ENCODE results near the gene RASGRF1. TPM values are rescaled to one million over a fixed set of nuclear protein-coding genes. Genes with fewer than 3 reads are reported as not detected.

Gene RASGRF1
- total and polyA plus RNA-seq, 9 of the 15 experiments (the other 6 are each of a cell fraction or from before 2014, with no cell fraction given), result 0.03 to 0.58 (median 0.06) TPM; not detected in 1

DNA sequence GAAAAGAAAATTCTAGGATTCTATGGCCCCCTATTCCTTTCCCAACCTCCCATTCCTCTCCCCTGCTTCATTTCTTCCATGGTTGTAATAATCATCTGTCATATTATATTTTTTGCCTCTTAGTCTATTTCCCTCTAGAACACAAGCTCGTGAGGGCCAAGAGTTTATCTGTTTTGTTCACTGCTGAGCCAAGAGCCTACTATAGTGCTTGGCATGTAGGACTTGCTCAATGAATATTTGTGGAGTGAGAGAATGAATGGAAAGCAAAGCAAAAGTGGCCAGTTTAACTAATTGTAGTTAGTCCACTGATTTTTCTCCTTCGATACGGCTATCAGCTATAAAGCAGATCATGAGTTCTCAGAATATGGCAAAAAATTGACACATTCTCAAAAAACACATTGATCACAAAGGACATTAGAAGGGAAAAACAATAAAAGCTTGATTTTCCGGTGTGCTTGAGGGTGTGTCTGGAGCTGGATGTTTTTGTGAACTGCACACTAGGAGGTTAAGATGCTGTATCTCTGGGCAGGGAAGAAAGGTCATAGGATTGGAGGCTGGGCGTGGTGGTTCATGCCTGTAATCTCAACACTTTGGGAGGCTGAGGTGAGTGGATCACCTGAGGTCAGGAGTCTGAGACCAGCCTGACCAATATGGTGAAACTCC, 120.8 kb downstream of the RASGRF1 start:
- H3K4me2 ChIP-seq (ENCODE audit: insufficient read depth, low read length), result no peak overlapping the region
- H3K27me3 ChIP-seq (ENCODE audit: control insufficient read depth in 2 of 2, insufficient read depth in 2 of 2, low read length in 2 of 2), result no peaks in the 10 kb centered on the region
- no peaks in the 10 kb centered on the region for H3K79me2 ChIP-seq (ENCODE audit: control insufficient read depth, insufficient read depth, low read length)
- no peaks in the 10 kb centered on the region for H3K9me1 ChIP-seq (ENCODE audit: control insufficient read depth, insufficient read depth, low read length)
- no peak overlapping the region for H3K9ac ChIP-seq (ENCODE audit: insufficient read depth in 1 of 2, low read depth in 2 of 2, low read length in 2 of 2)
- in situ Hi-C loops (cut with MboI) (no loop called here), intact Hi-C loops (cut with micrococcal nuclease) (no loop called here)
- ATAC-seq, result no peak
- TF ChIP-seq BRF1 (IDR thresholded peaks at IDR 0.05; ENCODE audit: borderline replicate concordance, extremely low read depth, insufficient read length), result no peak
- no peak for TF ChIP-seq RFX5 (IDR thresholded peaks at IDR 0.05; ENCODE audit: low read depth, low read length)
- TF ChIP-seq CBFB (CRISPR knock-in tag; IDR thresholded peaks at IDR 0.05), result no peak
- no peak for TF ChIP-seq FOSL1 (tag; conservative IDR thresholded peaks at IDR 0.05)
- TF ChIP-seq ZSCAN29 (IDR thresholded peaks at IDR 0.05), result no peak
- TF ChIP-seq ZNF316 (IDR thresholded peaks at IDR 0.05), result no peak
- TF ChIP-seq SMC3 (conservative IDR thresholded peaks at IDR 0.05; ENCODE audit: insufficient read depth, low read depth, low read length), result no peak
- TF ChIP-seq SMARCE1 (IDR thresholded peaks at IDR 0.05), result no peak
- TF ChIP-seq RBBP5 (IDR thresholded peaks at IDR 0.05; ENCODE audit: borderline replicate concordance, insufficient read depth, low read length, poor library complexity, severe bottlenecking), result no peak
- TF ChIP-seq, protein P1, sequence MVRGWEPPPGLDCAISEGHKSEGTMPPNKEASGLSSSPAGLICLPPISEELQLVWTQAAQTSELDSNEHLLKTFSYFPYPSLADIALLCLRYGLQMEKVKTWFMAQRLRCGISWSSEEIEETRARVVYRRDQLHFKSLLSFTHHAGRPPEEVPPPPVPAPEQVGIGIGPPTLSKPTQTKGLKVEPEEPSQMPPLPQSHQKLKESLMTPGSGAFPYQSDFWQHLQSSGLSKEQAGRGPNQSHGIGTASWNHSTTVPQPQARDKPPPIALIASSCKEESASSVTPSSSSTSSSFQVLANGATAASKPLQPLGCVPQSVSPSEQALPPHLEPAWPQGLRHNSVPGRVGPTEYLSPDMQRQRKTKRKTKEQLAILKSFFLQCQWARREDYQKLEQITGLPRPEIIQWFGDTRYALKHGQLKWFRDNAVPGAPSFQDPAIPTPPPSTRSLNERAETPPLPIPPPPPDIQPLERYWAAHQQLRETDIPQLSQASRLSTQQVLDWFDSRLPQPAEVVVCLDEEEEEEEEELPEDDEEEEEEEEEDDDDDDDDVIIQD (CRISPR knock-in tag; IDR thresholded peaks at IDR 0.05), result no peak
- no peak for TF ChIP-seq JUN (IDR thresholded peaks at IDR 0.05; ENCODE audit: borderline replicate concordance, low read depth, low read length)
- no peak for TF ChIP-seq JUN (CRISPR knock-in tag; IDR thresholded peaks at IDR 0.05; ENCODE audit: borderline replicate concordance)
- no peak for TF ChIP-seq NCOA6 (IDR thresholded peaks at IDR 0.05)
- no peak for TF ChIP-seq NCOA2 (IDR thresholded peaks at IDR 0.05; ENCODE audit: partially characterized antibody in 2 of 2)
- CTCF ChIA-PET (ENCODE audit: low intra/inter-chr PET ratio), result interaction anchor here (0.7 kb wide), 1 partner anchor 10 kb away, joined by 4 read pairs; no protein-coding TSS in a partner anchor
- no peak overlapping the region for H3K27ac ChIP-seq (ENCODE audit: extremely low read depth, low read depth, low read length)
- no peaks in the 10 kb centered on the region for H3K36me3 ChIP-seq (ENCODE audit: control insufficient read depth, insufficient read depth, low read length)
- no peak overlapping the region for H2AFZ ChIP-seq (ENCODE audit: low read depth, low read length)
- FAIRE-seq, result no peak
- no peaks in the 10 kb centered on the region for H3K9me3 ChIP-seq (replicated peaks; ENCODE audit: control insufficient read depth, insufficient read depth, low read depth, low read length)
- POLR2A ChIA-PET, result no interaction called here
- no peaks in the 10 kb centered on the region for H4K20me1 ChIP-seq (replicated peaks; ENCODE audit: control insufficient read depth, insufficient read depth, low read length)
- H3K4me3 ChIP-seq, result no peak overlapping the region
- WGBS (ENCODE audit: insufficient coverage, low coverage, missing lambda C conversion rate), result 52% methylated on average over 5 of the region's 5 CpGs
- no TSS peak for BruUV-seq (replicated peaks)
- H3K4me1 ChIP-seq (replicated peaks in 1 of 2; ENCODE audit: control insufficient read depth in 2 of 2, insufficient read depth in 2 of 2, low read length in 2 of 2), result no peaks in the 10 kb centered on the region
- no peak for DNase-seq (ENCODE audit: extremely low read depth in 1 of 4, low spot score in 3 of 4)
